Glutamatergic neuron (in vitro differentiated cells): ENCODE data around the gene LRRC14B. TPM values are rescaled to one million over a fixed set of nuclear protein-coding genes. Genes with fewer than 3 reads are reported as not detected.

ENCODE experiments used
- DNase-seq: peaks from one replicate; pipeline ENCODE4 v3.0.0; 2022
- H3K27ac Mint-ChIP-seq: one replicate; pipeline ENCODE4 v1.8.0; 2020; ENCODE audit warnings: mild to moderate bottlenecking, mixed read lengths, inconsistent platforms; ENCODE audit not compliant: unreplicated experiment
- H3K27me3 Mint-ChIP-seq: one replicate; pipeline ENCODE4 v1.8.0; 2020; ENCODE audit warnings: mild to moderate bottlenecking, moderate library complexity, mixed read lengths, inconsistent platforms; ENCODE audit not compliant: unreplicated experiment
- H3K36me3 Mint-ChIP-seq: one replicate; pipeline ENCODE4 v1.8.0; 2020; ENCODE audit warnings: mild to moderate bottlenecking, mixed read lengths, inconsistent platforms; ENCODE audit not compliant: unreplicated experiment
- H3K4me1 Mint-ChIP-seq: one replicate; pipeline ENCODE4 v1.8.0; 2020; ENCODE audit warnings: mild to moderate bottlenecking, low read depth, mixed read lengths, inconsistent platforms; ENCODE audit not compliant: unreplicated experiment
- H3K4me3 Mint-ChIP-seq: one replicate; pipeline ENCODE4 v1.8.0; 2020; ENCODE audit warnings: mild to moderate bottlenecking, mixed read lengths, inconsistent platforms; ENCODE audit not compliant: unreplicated experiment
- H3K9me3 Mint-ChIP-seq: one replicate; pipeline ENCODE4 v1.8.0; 2020; ENCODE audit warnings: mild to moderate bottlenecking, moderate library complexity, mixed read lengths, inconsistent platforms; ENCODE audit not compliant: unreplicated experiment
- CTCF ChIP-seq: fragments of 200-600 bp; sonication (generic); IDR thresholded peaks from one replicate; pipeline ENCODE4 v1.5.0; 2021; ENCODE audit not compliant: partially characterized antibody, unreplicated experiment
- total RNA-seq: library from RNA; stranded (reverse); fragmentation: NEBNext Ultra II Directional; extraction: Animal tissue kit (Norgen Biotek cat#: 25700); gene quantifications from one replicate; pipeline ENCODE4 v1.2.1, GENCODE V29; 2021; ENCODE audit not compliant: unreplicated experiment

The LRRC14B gene
- total RNA-seq, 1 donor from 2014 or later: not detected

GRCh38 chr5:160921-161802, 30.1 kb upstream of the LRRC14B start:
- DNase-seq: peak; percentile 11
- Mint-ChIP-seq H3K36me3 (no peaks in the 10 kb centered on the region), H3K27ac (peak overlapping the region; percentile 55)

GRCh38 chr5:161803-162110, 29.5 kb upstream of the LRRC14B start:
- Mint-ChIP-seq H3K4me1 (peaks cover 2% of the 10 kb centered on the region), H3K9me3 (peaks cover 6% of the 10 kb centered on the region), H3K36me3 (no peaks in the 10 kb centered on the region), H3K27ac (no peak overlapping the region), H3K27me3 (peaks cover 8% of the 10 kb centered on the region), H3K4me3 (no peak overlapping the region)
- TF ChIP-seq CTCF: no peak
- DNase-seq: peak; percentile 13

More at GRCh38 chr5:160921-161802, 30.1 kb upstream of the LRRC14B start:
- Mint-ChIP-seq H3K9me3 (peaks cover 6% of the 10 kb centered on the region), H3K4me1 (peaks cover 2% of the 10 kb centered on the region), H3K27me3 (peaks cover 8% of the 10 kb centered on the region), H3K4me3 (no peak overlapping the region)
- no peak for TF ChIP-seq CTCF

GRCh38 chr5:162190-162564, 29.1 kb upstream of the LRRC14B start:
- H3K4me1 Mint-ChIP-seq: peaks cover 2% of the 10 kb centered on the region
- peaks cover 5% of the 10 kb centered on the region for H3K27me3 Mint-ChIP-seq
- peak; percentile 8 for DNase-seq
- H3K9me3 Mint-ChIP-seq: peaks cover 6% of the 10 kb centered on the region
- H3K27ac Mint-ChIP-seq: no peak overlapping the region
- H3K4me3 Mint-ChIP-seq: no peak overlapping the region
- no peak for TF ChIP-seq CTCF
- H3K36me3 Mint-ChIP-seq: no peaks in the 10 kb centered on the region

GRCh38 chr5:162565-163337, 28.5 kb upstream of the LRRC14B start:
- H3K36me3 Mint-ChIP-seq: no peaks in the 10 kb centered on the region
- peaks cover 6% of the 10 kb centered on the region for H3K9me3 Mint-ChIP-seq
- H3K4me3 Mint-ChIP-seq: no peak overlapping the region
- peak; percentile 11 for DNase-seq
- H3K27ac Mint-ChIP-seq: no peak overlapping the region
- TF ChIP-seq CTCF: no peak
- H3K4me1 Mint-ChIP-seq: peaks cover 2% of the 10 kb centered on the region
- peaks cover 4% of the 10 kb centered on the region for H3K27me3 Mint-ChIP-seq

GRCh38 chr5:163338-163620, 28.0 kb upstream of the LRRC14B start:
- Mint-ChIP-seq H3K4me3 (no peak overlapping the region), H3K27ac (no peak overlapping the region), H3K27me3 (peaks cover 4% of the 10 kb centered on the region), H3K9me3 (peaks cover 6% of the 10 kb centered on the region), H3K4me1 (peaks cover 2% of the 10 kb centered on the region), H3K36me3 (no peaks in the 10 kb centered on the region)
- DNase-seq: peak; percentile 7
- no peak for TF ChIP-seq CTCF
